NCI-H1417 treated with DMSO at 0.1 percent for 48 hours (cell line): ENCODE results near the gene GAL3ST1.
"Not testable (repeated sequence)": the region's sequence is repeated elsewhere in the genome, so short reads cannot be mapped to it uniquely, and the experiment has no call there.

ENCODE experiments used
- DNase-seq: peaks from one replicate; lab custom pipeline; 2025; lab: John Stamatoyannopoulos, UW

Gene GAL3ST1

GRCh38 chr22:30564761-30565119 is 9.7 kb downstream of the GAL3ST1 start:
- no peak for DNase-seq

GRCh38 chr22:30564045-30564760 is 10.3 kb downstream of the GAL3ST1 start:
- DNase-seq, result no peak

GRCh38 chr22:30562366-30562765 is 12.1 kb downstream of the GAL3ST1 start:
- DNase-seq, result no peak

- no peak for DNase-seq
Measured at GRCh38 chr22:30561402-30562189, 12.9 kb downstream of the GAL3ST1 start.

- DNase-seq, result not testable (repeated sequence)
Measured at GRCh38 chr22:30560643-30561202, 13.7 kb downstream of the GAL3ST1 start.

- DNase-seq, result no peak
Measured at GRCh38 chr22:30559889-30560288, 14.6 kb downstream of the GAL3ST1 start.

GRCh38 chr22:30557243-30557642 is 17.2 kb downstream of the GAL3ST1 start:
- no peak for DNase-seq

- DNase-seq, result no peak
Measured at GRCh38 chr22:30556388-30556787, 18.1 kb downstream of the GAL3ST1 start.

- DNase-seq, result no peak
Measured at GRCh38 chr22:30555282-30556210, 18.9 kb downstream of the GAL3ST1 start.

GRCh38 chr22:30553971-30554370 is 20.5 kb downstream of the GAL3ST1 start:
- no peak for DNase-seq

GRCh38 chr22:30552719-30553118 is 21.7 kb downstream of the GAL3ST1 start:
- DNase-seq, result no peak

- DNase-seq, result not testable (repeated sequence)
Measured at GRCh38 chr22:30551813-30552212, 22.7 kb downstream of the GAL3ST1 start.

GRCh38 chr22:30547188-30547587 is 27.3 kb downstream of the GAL3ST1 start:
- DNase-seq, result no peak

GRCh38 chr22:30546616-30547015 is 27.8 kb downstream of the GAL3ST1 start, which contains the start of gene SEC14L6:
TSS of gene SEC14L6 (minus strand) at chr22:30546741. CDS start at chr22:30546682, 59 bp downstream.
- no peak for DNase-seq

- no peak for DNase-seq
Measured at GRCh38 chr22:30542811-30543188, 31.7 kb downstream of the GAL3ST1 start.

GRCh38 chr22:30541961-30542810 is 32.3 kb downstream of the GAL3ST1 start:
- DNase-seq, result no peak

- DNase-seq, result not testable (repeated sequence)
Measured at GRCh38 chr22:30541511-30541910, 33.0 kb downstream of the GAL3ST1 start.

GRCh38 chr22:30539368-30539767 is 35.1 kb downstream of the GAL3ST1 start:
- DNase-seq, result no peak

GRCh38 chr22:30538280-30538679 is 36.2 kb downstream of the GAL3ST1 start:
- DNase-seq, result no peak

GRCh38 chr22:30537083-30537731 is 37.3 kb downstream of the GAL3ST1 start:
- no peak for DNase-seq
